ENCODE measurements around the gene MAGEC2.

MAGEC2 gene

GRCh38 chrX:142204522-142205433, at the start of gene MAGEC2:
MAGEC2 (minus strand) TSS chrX:142205290; CDS start chrX:142203987, 1,303 bp downstream.
- H3K27ac ChIP-seq, result no peak within 1 kb of the TSS
- TF ChIP-seq, protein P1, sequence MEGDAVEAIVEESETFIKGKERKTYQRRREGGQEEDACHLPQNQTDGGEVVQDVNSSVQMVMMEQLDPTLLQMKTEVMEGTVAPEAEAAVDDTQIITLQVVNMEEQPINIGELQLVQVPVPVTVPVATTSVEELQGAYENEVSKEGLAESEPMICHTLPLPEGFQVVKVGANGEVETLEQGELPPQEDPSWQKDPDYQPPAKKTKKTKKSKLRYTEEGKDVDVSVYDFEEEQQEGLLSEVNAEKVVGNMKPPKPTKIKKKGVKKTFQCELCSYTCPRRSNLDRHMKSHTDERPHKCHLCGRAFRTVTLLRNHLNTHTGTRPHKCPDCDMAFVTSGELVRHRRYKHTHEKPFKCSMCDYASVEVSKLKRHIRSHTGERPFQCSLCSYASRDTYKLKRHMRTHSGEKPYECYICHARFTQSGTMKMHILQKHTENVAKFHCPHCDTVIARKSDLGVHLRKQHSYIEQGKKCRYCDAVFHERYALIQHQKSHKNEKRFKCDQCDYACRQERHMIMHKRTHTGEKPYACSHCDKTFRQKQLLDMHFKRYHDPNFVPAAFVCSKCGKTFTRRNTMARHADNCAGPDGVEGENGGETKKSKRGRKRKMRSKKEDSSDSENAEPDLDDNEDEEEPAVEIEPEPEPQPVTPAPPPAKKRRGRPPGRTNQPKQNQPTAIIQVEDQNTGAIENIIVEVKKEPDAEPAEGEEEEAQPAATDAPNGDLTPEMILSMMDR (IDR thresholded peaks at IDR 0.05; ENCODE audit: low read depth, low read length, missing control alignments), result no peak
- H3K36me3 ChIP-seq (replicated peaks), result no peaks in the 10 kb centered on the region
- H3K27me3 ChIP-seq (replicated peaks), result no peaks in the 10 kb centered on the region
- H3K4me3 ChIP-seq (ENCODE audit: low read depth, low read length), result no peak within 1 kb of the TSS
- in situ Hi-C loops (cut with HindIII; ENCODE audit: low pct_ligation_motif_present, low sequenced_read_pairs), result no loop called here
- no peak for DNase-seq

DNA sequence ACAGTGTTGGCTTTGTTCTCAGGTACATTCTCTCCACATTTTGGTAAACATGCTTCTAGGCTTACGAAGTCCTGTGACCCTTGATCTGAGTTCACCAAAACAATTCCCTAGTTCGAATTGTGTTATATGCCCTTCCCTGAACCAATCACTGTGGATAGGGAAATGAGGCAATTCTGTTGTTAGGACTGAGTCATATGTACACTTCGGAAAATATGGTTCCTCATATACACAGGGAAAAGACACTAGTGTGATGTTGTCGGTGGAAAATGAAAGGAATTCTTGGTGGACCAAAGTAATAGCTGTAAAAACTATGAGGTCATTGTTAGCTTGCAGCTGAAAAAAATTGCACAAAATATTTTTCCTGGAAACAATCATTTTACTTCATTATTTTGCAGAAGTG, 46.6 kb upstream of the MAGEC2 start:
- in situ Hi-C loops (cut with HindIII; ENCODE audit: low pct_ligation_motif_present, low sequenced_read_pairs), result no loop called here
- no peak overlapping the region for H3K4me3 ChIP-seq (ENCODE audit: low read depth, low read length)
- no peak for DNase-seq
- TF ChIP-seq, protein P1 (IDR thresholded peaks at IDR 0.05; ENCODE audit: low read depth, low read length, missing control alignments), result no peak
- H3K36me3 ChIP-seq (replicated peaks), result no peaks in the 10 kb centered on the region
- H3K27ac ChIP-seq, result no peak overlapping the region
- H3K27me3 ChIP-seq (replicated peaks), result no peaks in the 10 kb centered on the region

DNA sequence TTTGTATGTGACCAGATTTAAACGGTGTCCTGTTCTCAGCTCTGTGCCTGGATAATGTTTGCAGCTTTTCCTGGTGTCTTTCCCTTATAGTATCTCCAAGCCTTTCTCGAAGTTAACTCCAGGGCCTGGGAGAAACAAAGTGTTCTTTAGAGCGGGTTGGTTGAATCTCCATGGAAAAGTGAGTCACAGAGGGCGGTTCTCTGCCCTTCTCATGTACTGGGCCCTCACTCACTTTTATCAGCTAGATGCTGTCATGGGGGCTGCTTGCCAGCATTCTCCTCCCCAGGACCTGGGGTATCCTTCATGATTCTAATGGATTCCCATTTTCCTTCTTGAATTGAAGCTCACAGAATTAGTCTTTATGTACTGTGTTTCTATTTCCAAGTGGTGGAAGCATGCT, 46.1 kb upstream of the MAGEC2 start:
- H3K4me3 ChIP-seq (ENCODE audit: low read depth, low read length), result no peak overlapping the region
- H3K27me3 ChIP-seq (replicated peaks), result no peaks in the 10 kb centered on the region
- no peak for DNase-seq
- in situ Hi-C loops (cut with HindIII; ENCODE audit: low pct_ligation_motif_present, low sequenced_read_pairs), result no loop called here
- H3K36me3 ChIP-seq (replicated peaks), result no peaks in the 10 kb centered on the region
- H3K27ac ChIP-seq, result no peak overlapping the region
- TF ChIP-seq, protein P1 (IDR thresholded peaks at IDR 0.05; ENCODE audit: low read depth, low read length, missing control alignments), result no peak

DNA sequence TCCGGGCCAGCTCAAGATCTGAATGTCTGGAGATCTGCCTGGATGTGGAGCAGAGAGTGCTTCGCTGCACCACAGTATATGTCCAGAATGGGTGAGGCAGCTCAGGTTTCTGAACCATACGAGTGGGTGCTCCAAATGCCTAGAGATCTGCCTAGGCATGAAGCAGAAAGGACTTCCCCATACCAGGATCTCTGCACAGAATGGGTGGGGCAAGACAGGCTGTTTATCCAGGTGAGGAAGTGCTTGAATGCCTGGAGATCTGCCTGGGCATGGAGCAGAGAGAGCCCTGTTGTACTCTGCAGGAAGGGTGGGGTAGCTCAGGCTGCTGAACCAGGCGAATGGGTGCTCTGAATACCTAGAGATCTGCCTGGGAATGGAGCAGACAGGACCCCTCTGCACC, 45.4 kb upstream of the MAGEC2 start:
- TF ChIP-seq, protein P1 (IDR thresholded peaks at IDR 0.05; ENCODE audit: low read depth, low read length, missing control alignments), result no peak
- DNase-seq, result no peak
- no peak overlapping the region for H3K27ac ChIP-seq
- no peak overlapping the region for H3K4me3 ChIP-seq (ENCODE audit: low read depth, low read length)
- in situ Hi-C loops (cut with HindIII; ENCODE audit: low pct_ligation_motif_present, low sequenced_read_pairs), result no loop called here
- H3K36me3 ChIP-seq (replicated peaks), result no peaks in the 10 kb centered on the region
- H3K27me3 ChIP-seq (replicated peaks), result no peaks in the 10 kb centered on the region

DNA sequence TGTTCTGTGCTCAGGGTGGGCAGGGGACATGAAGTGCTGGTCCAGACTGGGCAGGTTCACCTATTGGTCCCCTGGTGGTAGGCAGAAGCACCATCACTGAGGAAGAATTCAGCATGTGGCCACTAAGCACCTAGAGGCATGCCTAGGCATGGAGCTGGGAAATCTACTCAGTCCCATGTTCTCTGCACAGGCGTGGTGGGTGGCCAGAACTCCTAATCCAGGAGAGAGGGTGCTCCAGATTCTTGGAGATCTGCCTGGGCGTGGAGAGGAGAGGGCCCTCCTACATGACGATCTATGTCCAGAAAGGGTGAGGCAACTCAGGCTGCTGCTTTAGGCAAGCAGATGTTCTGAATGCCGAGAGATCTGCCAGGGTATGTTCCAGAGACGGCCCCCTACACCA, 44.6 kb upstream of the MAGEC2 start:
- Histone ChIP-seq H3K27me3 (replicated peaks) (no peaks in the 10 kb centered on the region), H3K36me3 (replicated peaks) (no peaks in the 10 kb centered on the region), H3K27ac (no peak overlapping the region), H3K4me3 (ENCODE audit: low read depth, low read length) (no peak overlapping the region)
- DNase-seq, result no peak
- TF ChIP-seq, protein P1 (IDR thresholded peaks at IDR 0.05; ENCODE audit: low read depth, low read length, missing control alignments), result no peak
- in situ Hi-C loops (cut with HindIII; ENCODE audit: low pct_ligation_motif_present, low sequenced_read_pairs), result no loop called here

All from brain microvascular endothelial cell (primary cell).